Activated CD4-positive, alpha-beta T cell treated with anti-CD3 and anti-CD28 coated beads, Interleukin-2, amount 10 ng/mL, durations not matched to agents 7 days and 5 days (primary cell): Measurements from ENCODE around the gene CAPZB. TPM values are rescaled to one million over a fixed set of nuclear protein-coding genes. Genes with fewer than 3 reads are reported as not detected.
"Not testable (repeated sequence)": the region's sequence is repeated elsewhere in the genome, so short reads cannot be mapped to it uniquely, and the experiment has no call there.

Experiments used
- CTCF ChIA-PET: fragments of 350-600 bp; sonication (Branson Sonifier 250); formaldehyde crosslinking; loops from one replicate; lab custom pipeline; 2021; ENCODE audit warnings: antibody characterized with exemption; lab: Charles Lee
- POLR2A ChIA-PET: fragments of 350-600 bp; sonication (Branson Sonifier 250); formaldehyde crosslinking; loops from one replicate; lab custom pipeline; 2021; ENCODE audit warnings: antibody characterized with exemption; lab: Charles Lee
- DNase-seq: peaks from one replicate; pipeline ENCODE4 v3.0.0-alpha.2; 2020
- H3K27ac Mint-ChIP-seq: one replicate; pipeline ENCODE4 v1.8.0; 2021; ENCODE audit warnings: mild to moderate bottlenecking, moderate library complexity, mixed read lengths
- H3K27me3 Mint-ChIP-seq: one replicate; pipeline ENCODE4 v1.8.0; 2021; ENCODE audit warnings: mixed read lengths
- H3K36me3 Mint-ChIP-seq: one replicate; pipeline ENCODE4 v1.8.0; 2021; ENCODE audit warnings: low read depth, mixed read lengths
- H3K4me1 Mint-ChIP-seq: one replicate; pipeline ENCODE4 v1.8.0; 2021; ENCODE audit warnings: mixed read lengths
- H3K4me3 Mint-ChIP-seq: one replicate; pipeline ENCODE4 v1.8.0; 2021; ENCODE audit warnings: mild to moderate bottlenecking, moderate library complexity, mixed read lengths
- H3K9me3 Mint-ChIP-seq: one replicate; pipeline ENCODE4 v1.8.0; 2021; ENCODE audit warnings: mixed read lengths
- total RNA-seq, 2 experiments: library from RNA; stranded (reverse); gene quantifications; one replicate each; pipeline ENCODE4 v1.2.3, GENCODE V29; 2021

Gene CAPZB
- total RNA-seq, 2 experiments from 2014 or later = 529 to 567 TPM

DNA sequence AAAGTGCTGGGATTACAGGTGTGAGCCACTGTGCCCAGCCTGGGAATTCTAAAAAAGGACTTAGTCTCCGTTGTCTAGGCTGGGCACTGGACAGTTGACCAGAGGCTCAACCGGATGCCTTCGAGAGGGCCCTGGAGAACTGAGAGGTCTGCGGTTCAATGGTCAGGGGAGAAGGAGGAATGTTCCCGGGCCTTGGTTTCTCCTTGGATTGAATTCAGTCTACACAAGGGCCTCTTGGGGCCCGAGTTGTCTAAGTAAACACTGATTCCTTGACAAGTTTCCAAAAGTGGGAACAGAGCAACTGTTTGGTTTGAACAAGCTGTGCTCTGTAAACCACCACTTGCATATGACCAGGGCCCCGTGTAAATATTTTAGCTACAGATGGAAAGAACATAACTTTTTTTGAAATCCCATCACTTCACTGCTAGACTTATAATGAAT is 29.1 kb upstream of the CAPZB start:
- Mint-ChIP-seq H3K27ac (no peak overlapping the region), H3K27me3 (no peaks in the 10 kb centered on the region), H3K4me3 (no peak overlapping the region), H3K4me1 (peaks cover 5% of the 10 kb centered on the region), H3K36me3 (no peaks in the 10 kb centered on the region), H3K9me3 (peaks cover 12% of the 10 kb centered on the region)
- ChIA-PET POLR2A (no interaction called here), CTCF (no interaction called here)
- DNase-seq = no peak

DNA sequence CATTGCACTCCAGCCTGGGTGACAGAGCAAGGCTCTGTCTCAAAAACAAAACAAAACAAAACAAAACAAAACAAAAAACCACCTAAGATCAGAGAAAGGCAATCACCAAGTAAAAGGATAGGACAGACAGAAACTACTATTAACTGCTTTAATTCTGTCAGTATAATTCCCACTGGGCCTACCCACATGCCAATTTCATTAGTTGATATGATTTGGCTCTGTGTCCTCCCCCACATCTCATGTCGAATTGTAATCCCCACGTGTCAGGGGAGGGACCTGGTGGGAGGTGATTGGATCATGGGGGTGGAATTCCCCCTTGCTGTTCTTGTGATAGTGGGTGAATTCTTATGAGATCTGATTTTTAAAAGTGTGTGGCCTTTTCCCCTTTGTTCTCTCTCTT is 27.2 kb upstream of the CAPZB start:
- POLR2A ChIA-PET = no interaction called here
- DNase-seq = no peak
- Mint-ChIP-seq H3K4me3 (no peak overlapping the region), H3K27me3 (no peaks in the 10 kb centered on the region), H3K9me3 (peaks cover 5% of the 10 kb centered on the region), H3K4me1 (peaks cover 13% of the 10 kb centered on the region), H3K27ac (no peak overlapping the region), H3K36me3 (no peaks in the 10 kb centered on the region)
- CTCF ChIA-PET = no interaction called here

DNA sequence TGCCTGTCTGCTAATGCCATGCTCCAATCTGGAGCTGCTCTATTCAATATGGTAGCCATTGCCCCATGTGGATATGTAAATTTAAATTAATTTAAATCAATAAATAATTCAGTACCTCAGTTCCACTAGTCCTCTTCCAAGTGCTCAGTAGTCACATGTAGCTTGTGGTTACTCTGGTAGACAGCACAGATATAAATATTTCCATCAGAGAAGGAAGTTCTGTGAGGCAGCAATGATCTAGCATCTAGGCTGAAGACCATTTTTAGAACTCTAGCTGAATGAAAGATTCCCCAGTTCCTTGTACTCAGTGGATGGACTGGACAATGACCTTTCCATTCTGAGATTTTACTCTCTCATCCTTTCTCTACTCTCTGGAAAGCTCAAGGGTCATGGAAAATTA is 25.8 kb upstream of the CAPZB start:
- ChIA-PET CTCF (interaction anchor here (0.7 to 1.6 kb wide), 3 partner anchors 23 to 270 kb away, joined by 4 to 12 read pairs (median 4); no protein-coding TSS in a partner anchor), POLR2A (no interaction called here)
- peaks cover 16% of the 10 kb centered on the region for H3K4me1 Mint-ChIP-seq
- no peaks in the 10 kb centered on the region for H3K36me3 Mint-ChIP-seq
- peaks cover 2% of the 10 kb centered on the region for H3K9me3 Mint-ChIP-seq
- no peak overlapping the region for H3K4me3 Mint-ChIP-seq
- no peak for DNase-seq
- H3K27ac Mint-ChIP-seq = no peak overlapping the region
- H3K27me3 Mint-ChIP-seq = no peaks in the 10 kb centered on the region

DNA sequence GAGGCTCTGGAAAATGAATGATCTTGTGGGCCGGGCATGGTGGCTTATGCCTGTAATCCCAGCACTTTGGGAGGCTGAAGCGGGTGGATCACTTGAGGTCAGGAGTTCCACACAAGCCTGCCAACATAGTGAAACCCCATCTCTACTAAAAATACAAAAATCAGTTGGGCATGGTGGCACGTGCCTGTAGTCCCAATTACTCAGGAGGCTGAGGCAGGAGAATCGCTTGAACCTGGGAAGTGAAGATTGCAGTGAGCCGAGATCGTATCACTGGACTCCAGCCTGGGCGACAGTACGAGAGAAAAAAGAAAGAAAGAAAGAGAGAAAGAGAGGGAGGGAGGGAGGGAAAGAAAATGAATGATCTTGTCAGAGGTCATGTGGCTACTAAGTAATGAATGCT is 24.3 kb upstream of the CAPZB start:
- H3K4me3 Mint-ChIP-seq, H3K9me3 Mint-ChIP-seq, DNase-seq, H3K36me3 Mint-ChIP-seq, H3K27me3 Mint-ChIP-seq, POLR2A ChIA-PET, H3K27ac Mint-ChIP-seq: not testable (repeated sequence)
- CTCF ChIA-PET = interaction anchor here (1.0 kb wide), 1 partner anchor 23 kb away, joined by 3 read pairs; no protein-coding TSS in a partner anchor
- H3K4me1 Mint-ChIP-seq = peaks cover 28% of the 10 kb centered on the region

DNA sequence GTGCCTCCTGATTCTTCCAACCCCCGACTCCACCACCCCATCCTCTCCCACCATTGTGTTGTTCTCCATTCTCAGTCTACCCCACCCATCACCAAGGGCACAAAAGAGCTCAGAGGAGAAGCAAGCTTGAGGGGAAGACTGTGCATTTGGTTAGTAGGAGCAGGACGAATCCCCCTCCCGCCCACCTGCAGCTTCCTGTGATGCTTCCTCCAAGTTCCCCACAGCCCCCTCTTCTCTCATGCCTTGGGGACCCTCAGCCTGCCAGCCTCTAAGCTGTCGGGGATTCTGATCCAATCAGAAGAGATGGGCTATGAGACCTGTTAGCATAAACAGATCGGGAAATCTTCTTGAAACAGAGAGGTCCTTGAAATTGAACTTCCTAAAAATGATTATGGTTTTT is 22.2 kb upstream of the CAPZB start:
- POLR2A ChIA-PET = no interaction called here
- CTCF ChIA-PET = interaction anchor here (0.6 kb wide), 1 partner anchor 33 kb away, joined by 4 read pairs; no protein-coding TSS in a partner anchor

DNA sequence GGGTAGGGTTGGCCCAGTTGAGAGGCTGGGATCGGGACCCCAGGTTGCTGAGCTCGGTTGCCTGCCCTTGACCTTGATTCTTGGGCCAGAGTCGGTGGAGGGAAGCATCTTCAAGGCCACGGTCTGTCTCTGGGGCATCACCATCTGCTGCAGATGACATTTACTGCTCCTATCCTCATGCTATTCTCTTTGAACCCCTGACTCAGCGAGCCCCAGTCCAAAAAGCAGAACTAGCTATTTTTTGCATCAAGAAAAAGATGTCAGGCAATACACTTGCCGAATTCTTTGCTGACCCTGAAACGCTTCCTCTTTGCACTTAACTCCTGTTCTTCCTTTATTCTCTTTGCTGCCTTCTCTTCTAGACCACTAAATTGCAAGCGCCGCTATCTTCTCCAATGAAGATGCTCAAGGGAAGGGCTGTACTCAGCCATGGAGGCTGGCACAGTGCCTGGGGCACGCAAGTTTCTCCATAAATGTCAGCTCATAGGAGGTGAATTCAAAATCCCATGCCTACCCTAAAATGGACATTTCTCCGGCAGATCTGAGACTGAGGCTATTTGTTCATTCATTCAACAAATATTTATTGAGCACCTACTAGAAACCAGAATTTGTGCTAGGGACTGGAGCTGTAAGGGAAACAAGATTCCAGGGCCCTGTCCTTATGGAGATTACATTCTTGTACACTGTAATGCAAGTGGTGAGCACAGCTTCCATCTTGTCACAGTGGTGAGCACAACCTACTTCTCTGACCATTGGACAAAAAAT is 20.5 kb upstream of the CAPZB start:
- Mint-ChIP-seq H3K27ac (no peak overlapping the region), H3K4me1 (peaks cover 30% of the 10 kb centered on the region), H3K4me3 (no peak overlapping the region), H3K36me3 (no peaks in the 10 kb centered on the region), H3K9me3 (peaks cover 8% of the 10 kb centered on the region), H3K27me3 (no peaks in the 10 kb centered on the region)
- DNase-seq = no peak
- CTCF ChIA-PET = interaction anchor here (1.0 kb wide), 1 partner anchor 14 kb away, joined by 4 read pairs; no protein-coding TSS in a partner anchor
- POLR2A ChIA-PET = no interaction called here

More for the DNA sequence above, 22.2 kb upstream of the CAPZB start:
- Mint-ChIP-seq H3K27me3 (no peaks in the 10 kb centered on the region), H3K27ac (no peak overlapping the region), H3K4me1 (peaks cover 29% of the 10 kb centered on the region), H3K4me3 (no peak overlapping the region), H3K36me3 (no peaks in the 10 kb centered on the region), H3K9me3 (peaks cover 5% of the 10 kb centered on the region)
- DNase-seq = no peak

DNA sequence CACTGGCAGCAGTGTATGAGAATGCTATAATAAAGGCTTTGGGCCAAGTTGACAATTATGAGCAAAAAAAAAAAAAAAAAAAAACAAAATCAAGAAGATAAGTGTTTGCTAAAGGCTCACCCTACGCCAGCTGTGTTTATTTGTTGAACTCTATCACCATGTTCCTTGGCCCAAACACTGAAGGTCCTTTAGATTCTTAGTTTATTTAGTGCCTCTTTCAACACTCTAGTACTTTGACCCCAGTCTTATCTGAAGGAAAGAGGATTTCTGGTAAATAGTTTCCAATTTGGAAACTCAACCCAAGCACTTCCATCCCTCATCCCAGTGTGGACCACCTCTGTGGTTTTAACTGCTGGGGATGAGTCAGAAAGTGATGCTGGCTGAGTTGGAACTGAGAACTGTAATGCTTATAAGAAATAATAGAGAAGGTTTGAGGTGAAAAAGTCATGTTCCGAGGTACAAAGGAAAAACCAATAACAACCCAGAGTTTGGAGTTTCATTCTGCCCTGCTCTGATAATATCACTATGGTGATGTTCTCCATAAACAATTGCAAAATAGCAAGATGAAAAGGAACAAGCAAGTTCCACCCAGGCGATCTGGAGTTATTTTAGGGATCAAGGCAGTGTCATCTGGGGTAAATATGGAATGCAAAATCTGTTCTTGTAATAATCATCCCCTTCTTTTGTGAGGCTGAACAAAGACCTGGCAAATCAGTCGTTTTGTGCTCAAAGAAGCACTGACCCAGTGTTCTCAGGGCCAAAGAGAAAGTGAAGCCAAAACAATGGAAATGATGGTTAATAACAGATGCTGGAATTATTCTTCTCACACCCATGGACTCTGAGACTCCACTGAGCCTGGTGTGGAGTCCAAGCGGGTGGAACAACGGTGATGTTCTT is 19.7 kb upstream of the CAPZB start:
- DNase-seq = no peak
- peaks cover 8% of the 10 kb centered on the region for H3K9me3 Mint-ChIP-seq
- ChIA-PET POLR2A (interaction anchor here (0.6 kb wide), 1 partner anchor 163 kb away, joined by 4 read pairs; no protein-coding TSS in a partner anchor), CTCF (interaction anchor here (1.0 kb wide), 1 partner anchor 13 kb away, joined by 4 read pairs; no protein-coding TSS in a partner anchor)
- no peak overlapping the region for H3K4me3 Mint-ChIP-seq
- no peaks in the 10 kb centered on the region for H3K36me3 Mint-ChIP-seq
- H3K4me1 Mint-ChIP-seq = peaks cover 30% of the 10 kb centered on the region
- H3K27ac Mint-ChIP-seq = no peak overlapping the region
- H3K27me3 Mint-ChIP-seq = no peaks in the 10 kb centered on the region

DNA sequence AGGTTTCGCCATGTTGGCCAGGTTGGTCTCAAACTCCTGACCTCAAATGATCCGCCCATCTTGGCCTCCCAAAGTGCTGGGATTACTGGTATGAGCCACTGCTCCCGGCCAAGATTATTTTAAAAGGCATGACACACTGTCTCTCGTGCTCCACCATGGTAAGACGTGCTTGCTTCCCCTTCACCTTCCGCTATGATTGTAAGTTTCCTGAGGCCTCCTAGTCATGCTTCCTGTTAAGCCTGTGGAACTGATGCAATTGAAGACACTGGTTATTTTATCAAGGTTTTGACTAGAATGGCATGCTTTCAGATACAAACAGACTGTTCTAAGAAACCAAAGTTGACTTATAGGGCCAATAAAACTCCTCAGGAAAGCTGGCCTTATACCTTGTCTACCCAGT is 16.9 kb upstream of the CAPZB start:
- not testable (repeated sequence) for H3K27ac Mint-ChIP-seq, H3K36me3 Mint-ChIP-seq
- H3K4me1 Mint-ChIP-seq = peaks cover 17% of the 10 kb centered on the region

DNA sequence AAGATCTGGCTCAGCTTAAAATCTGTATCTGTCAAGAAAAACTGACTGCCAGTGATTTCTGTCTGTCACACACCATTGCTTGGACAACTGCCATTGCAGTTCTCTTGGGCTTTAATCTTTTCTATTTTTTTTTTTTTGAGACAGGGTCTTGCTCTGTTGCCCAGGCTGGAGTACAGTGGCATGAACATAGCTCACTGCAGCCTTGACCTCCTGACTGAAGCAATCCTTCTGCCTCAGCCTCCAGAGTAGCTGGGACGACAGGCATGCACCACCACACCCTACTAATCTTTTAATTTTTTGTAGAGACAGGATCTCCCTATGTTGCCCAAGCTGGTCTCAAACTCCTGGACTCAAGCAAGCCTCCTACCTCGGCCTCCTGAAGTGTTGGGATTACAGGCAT is 14.5 kb upstream of the CAPZB start:
- H3K27me3 Mint-ChIP-seq, H3K9me3 Mint-ChIP-seq, DNase-seq, H3K4me3 Mint-ChIP-seq, POLR2A ChIA-PET, H3K27ac Mint-ChIP-seq, H3K36me3 Mint-ChIP-seq: not testable (repeated sequence)
- CTCF ChIA-PET = interaction anchor here (1.1 to 3.8 kb wide), 2 partner anchors 13 to 30 kb away, joined by 3 to 17 read pairs; no protein-coding TSS in a partner anchor
- H3K4me1 Mint-ChIP-seq = peaks cover 15% of the 10 kb centered on the region

More for the DNA sequence above, 16.9 kb upstream of the CAPZB start:
- H3K27me3 Mint-ChIP-seq, DNase-seq, POLR2A ChIA-PET, H3K9me3 Mint-ChIP-seq, H3K4me3 Mint-ChIP-seq: not testable (repeated sequence)
- CTCF ChIA-PET = interaction anchor here (1.4 kb wide), 1 partner anchor 15 kb away, joined by 4 read pairs; no protein-coding TSS in a partner anchor

DNA sequence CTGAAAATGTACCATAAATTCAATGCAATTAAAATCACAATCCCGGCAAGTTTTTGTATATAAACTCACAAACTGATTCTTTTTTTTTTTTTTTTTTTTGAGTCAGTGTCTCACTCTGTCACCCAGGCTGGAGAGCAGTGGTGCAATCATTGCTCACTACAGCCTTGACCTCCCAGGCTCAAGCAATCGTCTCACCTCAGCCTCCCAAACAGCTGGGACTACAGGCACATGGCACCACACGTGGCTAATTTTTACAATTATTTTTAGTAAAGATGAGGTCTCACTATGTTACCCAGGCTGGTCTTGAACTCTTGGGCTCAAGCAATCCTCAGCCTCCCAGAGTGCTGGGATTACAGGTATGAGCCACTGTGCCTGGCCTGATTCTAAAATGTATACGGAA is 12.1 kb upstream of the CAPZB start:
- H3K9me3 Mint-ChIP-seq, DNase-seq, POLR2A ChIA-PET, H3K4me3 Mint-ChIP-seq, H3K36me3 Mint-ChIP-seq, H3K27ac Mint-ChIP-seq, H3K27me3 Mint-ChIP-seq: not testable (repeated sequence)
- H3K4me1 Mint-ChIP-seq = peaks cover 14% of the 10 kb centered on the region
- CTCF ChIA-PET = interaction anchor here (1.1 kb wide), 1 partner anchor 12 kb away, joined by 3 read pairs; the partner anchor contains the start of gene CAPZB

DNA sequence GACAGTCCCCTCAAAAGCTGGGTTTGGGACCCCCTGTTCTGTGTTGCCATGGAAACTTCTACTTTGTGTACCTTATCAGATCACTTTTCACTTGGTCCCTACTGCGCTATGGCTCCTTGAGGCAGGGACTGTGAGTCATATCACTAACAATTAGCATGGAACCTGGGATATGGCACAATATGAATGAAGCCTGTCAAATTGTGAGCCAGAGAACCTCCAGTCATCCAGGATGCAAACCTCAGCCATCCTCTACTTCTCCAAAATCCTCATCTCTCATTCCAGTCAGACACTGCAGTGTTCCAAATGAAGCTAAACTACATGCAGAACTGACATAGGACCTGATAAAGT is 11.2 kb upstream of the CAPZB start:
- H3K9me3 Mint-ChIP-seq = no peaks in the 10 kb centered on the region
- ChIA-PET CTCF (interaction anchor here (0.7 to 1.2 kb wide), 3 partner anchors 11 to 212 kb away, joined by 3 read pairs; partner anchors contain the start of gene CAPZB), POLR2A (no interaction called here)
- no peak overlapping the region for H3K27ac Mint-ChIP-seq
- DNase-seq = no peak
- H3K4me1 Mint-ChIP-seq = peaks cover 19% of the 10 kb centered on the region
- H3K36me3 Mint-ChIP-seq = no peaks in the 10 kb centered on the region
- no peaks in the 10 kb centered on the region for H3K27me3 Mint-ChIP-seq
- H3K4me3 Mint-ChIP-seq = no peak overlapping the region

DNA sequence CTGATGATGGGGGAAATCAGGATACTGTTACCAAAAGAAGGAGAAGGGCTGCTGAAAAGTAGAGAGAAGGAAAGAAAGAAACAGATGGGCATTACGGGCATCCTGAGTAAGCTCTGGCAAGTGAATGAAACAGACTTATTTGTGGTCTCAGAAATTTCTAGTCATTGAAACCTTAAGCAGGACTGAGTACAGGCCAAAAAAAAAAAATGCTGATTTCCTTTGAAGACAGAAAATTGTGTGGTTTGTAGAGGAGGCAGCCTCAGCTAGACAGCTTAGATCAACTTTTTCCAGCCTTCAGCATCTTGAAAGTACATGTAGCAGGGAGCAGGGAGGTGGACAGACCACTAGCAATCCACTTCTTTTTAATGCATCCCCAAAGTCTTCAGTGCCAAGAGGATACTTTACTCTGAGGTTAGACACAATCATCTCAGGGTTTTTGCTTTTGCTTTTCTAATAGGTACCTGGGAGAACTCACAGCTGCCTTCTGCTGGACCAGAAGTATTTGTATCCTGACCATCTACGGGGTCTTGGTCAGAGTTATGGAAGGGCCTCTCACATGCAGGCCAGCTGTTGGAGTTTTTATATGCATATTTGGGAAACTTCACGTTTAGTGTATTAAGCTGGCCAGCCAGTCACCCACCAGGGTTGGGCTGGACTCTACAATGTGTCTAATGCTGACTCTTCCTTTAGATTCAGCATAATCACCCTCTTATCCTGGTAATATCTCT is 10.6 kb upstream of the CAPZB start:
- no peaks in the 10 kb centered on the region for H3K9me3 Mint-ChIP-seq
- H3K27me3 Mint-ChIP-seq = no peaks in the 10 kb centered on the region
- no peak for DNase-seq
- H3K36me3 Mint-ChIP-seq = peaks cover 1% of the 10 kb centered on the region
- POLR2A ChIA-PET = no interaction called here
- H3K4me3 Mint-ChIP-seq = no peak overlapping the region
- H3K27ac Mint-ChIP-seq = peak overlapping the region; percentile 51
- CTCF ChIA-PET = interaction anchor here (0.7 to 1.2 kb wide), 2 partner anchors 86 to 212 kb away, joined by 3 read pairs; no protein-coding TSS in a partner anchor
- peaks cover 22% of the 10 kb centered on the region for H3K4me1 Mint-ChIP-seq
